NCI-H1694 (cell line): ENCODE data around the gene MARS1.
A peak's percentile ranks its signal among the peaks of the same experiment; 100 is the strongest.
"Not testable (repeated sequence)": the region's sequence is repeated elsewhere in the genome, so short reads cannot be mapped to it uniquely, and the experiment has no call there.

Experiments
- DNase-seq: peaks from one replicate; lab custom pipeline; 2025; lab: John Stamatoyannopoulos, UW

Gene MARS1

GRCh38 chr12:57487597-57488401 lies at the start of gene MARS1:
Gene MARS1, plus strand, starts transcription at chr12:57488068. Its CDS starts 23 bp downstream, at chr12:57488091.
- peak; percentile 97 for DNase-seq

GRCh38 chr12:57438400-57438799 lies 49.5 kb upstream of the MARS1 start:
- no peak for DNase-seq

- DNase-seq = no peak
Observed at GRCh38 chr12:57439762-57440266, 48.1 kb upstream of the MARS1 start.

GRCh38 chr12:57441393-57441792 lies 46.5 kb upstream of the MARS1 start:
- not testable (repeated sequence) for DNase-seq

GRCh38 chr12:57441846-57442427 lies 45.9 kb upstream of the MARS1 start:
- DNase-seq = no peak

GRCh38 chr12:57444337-57444736 lies 43.5 kb upstream of the MARS1 start:
- DNase-seq = not testable (repeated sequence)

- no peak for DNase-seq
Observed at GRCh38 chr12:57444744-57445143, 43.1 kb upstream of the MARS1 start.

GRCh38 chr12:57446292-57446960 lies 41.4 kb upstream of the MARS1 start:
- DNase-seq = no peak

GRCh38 chr12:57448669-57449068 lies 39.2 kb upstream of the MARS1 start:
- DNase-seq = no peak

- no peak for DNase-seq
Observed at GRCh38 chr12:57449375-57449774, 38.5 kb upstream of the MARS1 start.

GRCh38 chr12:57450057-57450456 lies 37.8 kb upstream of the MARS1 start:
- no peak for DNase-seq

GRCh38 chr12:57451233-57451778 lies 36.6 kb upstream of the MARS1 start:
- no peak for DNase-seq

- DNase-seq = no peak
Observed at GRCh38 chr12:57452181-57452936, 35.5 kb upstream of the MARS1 start.

GRCh38 chr12:57452937-57453509 lies 34.8 kb upstream of the MARS1 start:
- peak; percentile 65 for DNase-seq

- no peak for DNase-seq
Observed at GRCh38 chr12:57454213-57454565, 33.7 kb upstream of the MARS1 start.

- no peak for DNase-seq
Observed at GRCh38 chr12:57454566-57455373, 33.1 kb upstream of the MARS1 start, which contains the start of gene INHBE. Gene INHBE, plus strand, starts transcription at chr12:57455307. Its CDS starts 230 bp downstream, at chr12:57455537.

GRCh38 chr12:57455374-57456144 lies 32.3 kb upstream of the MARS1 start:
- no peak for DNase-seq

GRCh38 chr12:57456145-57456700 lies 31.6 kb upstream of the MARS1 start:
- DNase-seq = no peak

- DNase-seq = no peak
Observed at GRCh38 chr12:57456737-57457490, 31.0 kb upstream of the MARS1 start.
